ENCODE measurements around the gene PCDH9. TPM values are rescaled to one million over a fixed set of nuclear protein-coding genes. Genes with fewer than 3 reads are reported as not detected.

Gene PCDH9
- total RNA-seq, 1 donor from 2014 or later = 5.1 TPM

DNA sequence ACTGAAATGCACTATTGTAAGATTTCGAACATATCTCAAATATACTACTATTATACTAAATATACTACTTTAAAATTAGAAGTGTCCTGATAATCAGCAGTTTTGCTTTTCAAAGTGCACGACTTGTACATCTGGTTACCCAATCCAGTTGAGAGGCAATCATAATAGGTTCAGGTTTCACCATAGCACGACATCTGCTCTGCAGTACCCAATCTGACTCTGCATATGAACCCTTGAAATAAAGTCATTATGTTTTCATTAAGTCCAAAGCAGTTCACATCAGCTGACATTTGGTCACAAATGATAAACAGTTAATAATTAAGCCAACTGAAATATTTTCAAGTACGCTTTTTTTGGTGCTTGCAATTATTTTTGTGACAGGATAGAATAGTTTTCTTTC is 90.6 kb downstream of the PCDH9 start:
- Histone ChIP-seq H3K27ac (no peak overlapping the region), H3K4me1 (peaks cover 2% of the 10 kb centered on the region), H3K36me3 (no peaks in the 10 kb centered on the region), H3K27me3 (no peaks in the 10 kb centered on the region), H3K4me3 (no peak overlapping the region), H3K9me3 (no peaks in the 10 kb centered on the region)
- intact Hi-C loops (cut with DNase I) = no loop called here
- ATAC-seq (peak; percentile 49), DNase-seq (no peak)
- TF ChIP-seq CTCF (IDR thresholded peaks at IDR 0.05) = no peak

GRCh38 chr13:67138970-67139369 is 91.2 kb downstream of the PCDH9 start:
- Histone ChIP-seq H3K27ac (no peak overlapping the region), H3K4me1 (peaks cover 6% of the 10 kb centered on the region), H3K9me3 (no peaks in the 10 kb centered on the region), H3K27me3 (no peaks in the 10 kb centered on the region), H3K4me3 (no peak overlapping the region), H3K36me3 (no peaks in the 10 kb centered on the region)
- no peak for TF ChIP-seq CTCF (IDR thresholded peaks at IDR 0.05)
- intact Hi-C loops (cut with DNase I) = no loop called here
- DNase-seq = no peak
- ATAC-seq = no peak

DNA sequence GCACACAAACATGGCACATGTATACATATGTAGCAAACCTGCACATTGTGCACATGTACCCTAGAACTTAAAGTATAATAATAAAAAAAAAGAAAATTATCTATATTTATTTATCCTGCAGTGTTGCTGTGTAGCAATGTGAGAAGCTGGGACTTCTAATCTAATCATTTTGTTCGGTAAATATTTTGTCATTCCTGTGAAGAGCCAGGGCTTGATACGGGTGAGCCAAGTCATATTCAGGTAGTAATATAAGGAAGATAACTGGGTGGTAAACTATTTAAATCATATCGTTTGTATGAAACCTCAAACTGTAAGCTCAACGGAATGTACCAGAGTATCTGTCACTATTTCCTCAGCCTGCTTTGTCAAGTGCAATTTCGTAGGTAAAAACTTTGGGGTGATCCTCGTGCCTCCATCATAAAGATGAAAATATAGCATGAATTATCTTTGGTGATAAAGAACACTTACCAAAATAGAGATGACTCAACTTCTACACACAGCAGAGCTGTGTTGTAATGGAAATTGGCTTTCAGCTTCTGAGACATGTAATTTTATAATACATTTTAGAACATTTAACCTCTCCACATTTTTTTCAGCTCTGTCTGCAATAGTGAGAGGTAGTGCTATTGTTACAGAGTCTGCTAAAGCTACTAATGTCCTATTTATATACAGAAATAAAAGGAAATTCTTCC is 92.9 kb downstream of the PCDH9 start:
- no peaks in the 10 kb centered on the region for H3K27me3 ChIP-seq
- H3K4me1 ChIP-seq = peaks cover 6% of the 10 kb centered on the region
- H3K9me3 ChIP-seq = no peaks in the 10 kb centered on the region
- intact Hi-C loops (cut with DNase I) = no loop called here
- no peaks in the 10 kb centered on the region for H3K36me3 ChIP-seq
- TF ChIP-seq CTCF (IDR thresholded peaks at IDR 0.05) = no peak
- no peak for DNase-seq
- H3K4me3 ChIP-seq = no peak overlapping the region
- no peak for ATAC-seq
- no peak overlapping the region for H3K27ac ChIP-seq

DNA sequence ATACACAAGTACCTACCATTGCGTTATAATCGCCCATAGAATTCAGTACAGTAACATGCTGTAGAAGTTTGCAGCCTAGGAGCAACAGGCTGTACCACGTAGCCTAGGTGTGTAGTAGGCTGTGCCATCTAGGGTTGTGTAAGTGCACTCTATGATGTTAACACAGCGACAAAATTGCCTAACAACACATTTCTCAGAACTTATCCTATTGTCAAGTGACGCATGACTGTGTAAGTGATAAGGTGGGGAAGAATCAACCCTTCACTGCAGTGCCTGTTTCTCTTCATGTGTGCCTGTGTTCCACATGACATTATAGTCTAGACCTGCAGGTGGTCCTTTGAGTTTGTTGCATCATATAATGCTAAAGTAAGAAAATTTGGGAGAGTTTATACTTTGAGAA is 94.0 kb downstream of the PCDH9 start:
- H3K4me1 ChIP-seq = peaks cover 6% of the 10 kb centered on the region
- no peaks in the 10 kb centered on the region for H3K36me3 ChIP-seq
- intact Hi-C loops (cut with DNase I) = no loop called here
- H3K4me3 ChIP-seq = no peak overlapping the region
- no peaks in the 10 kb centered on the region for H3K9me3 ChIP-seq
- no peaks in the 10 kb centered on the region for H3K27me3 ChIP-seq
- TF ChIP-seq CTCF (IDR thresholded peaks at IDR 0.05) = no peak
- H3K27ac ChIP-seq = no peak overlapping the region
- DNase-seq = no peak
- peak; percentile 81 for ATAC-seq

GRCh38 chr13:67135356-67135755 is 94.8 kb downstream of the PCDH9 start:
- ATAC-seq (no peak), DNase-seq (no peak)
- Histone ChIP-seq H3K36me3 (no peaks in the 10 kb centered on the region), H3K27me3 (no peaks in the 10 kb centered on the region), H3K9me3 (no peaks in the 10 kb centered on the region), H3K4me3 (no peak overlapping the region), H3K4me1 (peaks cover 6% of the 10 kb centered on the region), H3K27ac (no peak overlapping the region)
- TF ChIP-seq CTCF (IDR thresholded peaks at IDR 0.05) = no peak
- intact Hi-C loops (cut with DNase I) = no loop called here
